ENCODE data around the gene DHX35.

DNA sequence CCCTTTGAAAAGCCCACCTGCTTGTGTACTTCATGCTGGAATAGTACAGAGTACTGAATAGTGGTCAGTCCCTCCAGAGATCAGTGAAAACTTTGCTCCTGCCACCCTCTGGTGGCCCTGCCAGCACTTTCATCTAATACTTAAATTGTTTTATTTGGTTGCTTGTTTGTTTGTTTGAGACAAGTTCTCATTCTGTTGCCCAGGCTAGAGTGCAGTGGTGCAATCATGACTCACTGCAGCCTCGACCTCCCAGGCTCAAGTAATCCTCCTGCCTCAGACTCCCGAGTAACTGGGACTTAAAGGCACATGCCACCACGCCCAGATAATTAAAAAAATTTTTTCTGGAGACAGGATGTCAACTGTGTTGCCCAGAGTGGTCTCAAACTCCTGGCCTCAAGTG, 26.9 kb upstream of the DHX35 start:
- TF ChIP-seq EP300 (IDR thresholded peaks at IDR 0.05) (no peak), POLR2AphosphoS5 (IDR thresholded peaks at IDR 0.05) (no peak)

Data from stomach (tissue), 4 donors.